K562 (cell line): ENCODE data around the gene ST7. TPM values are rescaled to one million over a fixed set of nuclear protein-coding genes. Genes with fewer than 3 reads are reported as not detected.
"Not testable (repeated sequence)": the region's sequence is repeated elsewhere in the genome, so short reads cannot be mapped to it uniquely, and the experiment has no call there.

Experiments
- ATAC-seq: fragments of 200-7000 bp; cut with Tn5 transposase; 3 replicates; pipeline ENCODE4 v1.9.1; 2020; ENCODE audit warnings: moderate library complexity
- BruUV-seq: library from RNA; stranded (reverse); fragments of 400-500 nt; replicated peaks from 2 replicates; lab custom pipeline; 2021; lab: Mats Ljungman, UMichigan
- CTCF ChIA-PET: fragments of 300-600 bp; formaldehyde crosslinking; extraction: SDS; loops from one replicate; lab custom pipeline; 2021; ENCODE audit warnings: low intra/inter-chr PET ratio; lab: Yijun Ruan, JAX
- POLR2A ChIA-PET: fragments of 300-600, 350-650 bp; sonication (Branson Sonifier 250); formaldehyde crosslinking; extraction: SDS; loops from one replicate; lab custom pipeline; 2021; ENCODE audit warnings: antibody characterized with exemption, inconsistent platforms; lab: Yijun Ruan, JAX
- DNase-seq, 4 experiments: peaks; one replicate each; pipeline versions ENCODE4 v3.0.0 to v3.0.0-alpha.2; 2011 to 2018; ENCODE audit warnings: low spot score in 3 of 4, mixed read lengths in 3 of 4; ENCODE audit errors: extremely low read depth in 1 of 4
- FAIRE-seq: peaks from 2 replicates; lab custom pipeline; 2011; peaks lifted over from hg19 to GRCh38; lab: Jason Lieb, UNC
- H2AFZ ChIP-seq: 2 replicates; pipeline ENCODE4 v1.6.0; 2011; ENCODE audit warnings: low read depth, low read length, control low read depth, inconsistent platforms
- H3K27ac ChIP-seq: fragments of 200-600 bp; 3 replicates; pipeline ENCODE4 v1.8.0; 2011; ENCODE audit warnings: low read depth, mild to moderate bottlenecking, control low read depth, inconsistent platforms, low read length, moderate library complexity, mixed read lengths; ENCODE audit errors: extremely low read depth
- H3K27me3 ChIP-seq, 2 experiments: fragments of 300-600 bp in 1 of 2; 2 replicates in 1 of 2; 3 replicates in 1 of 2; pipeline versions ENCODE4 v1.6.0 to v1.8.0; 2011; ENCODE audit warnings: inconsistent platforms in 2 of 2, low read length in 2 of 2, mild to moderate bottlenecking in 1 of 2, mixed read lengths in 1 of 2, moderate library complexity in 1 of 2; ENCODE audit not compliant: control insufficient read depth in 2 of 2, insufficient read depth in 2 of 2
- H3K36me3 ChIP-seq: fragments of 300-600 bp; 3 replicates; pipeline ENCODE4 v1.8.0; 2011; ENCODE audit warnings: mild to moderate bottlenecking, low read length, inconsistent platforms; ENCODE audit not compliant: control insufficient read depth, insufficient read depth
- H3K4me1 ChIP-seq, 2 experiments: fragments of 200-600 bp in 1 of 2; replicated peaks in 1 of 2; 2 replicates in 1 of 2; 3 replicates in 1 of 2; pipeline versions ENCODE4 v1.5.1 to v1.8.0; 2011; ENCODE audit warnings: inconsistent platforms in 2 of 2, low read length in 2 of 2, mild to moderate bottlenecking in 1 of 2, mixed read lengths in 1 of 2, moderate library complexity in 1 of 2; ENCODE audit not compliant: control insufficient read depth in 2 of 2, insufficient read depth in 2 of 2
- H3K4me2 ChIP-seq: 2 replicates; pipeline ENCODE4 v1.6.1; 2011; ENCODE audit warnings: low read length, control low read depth, inconsistent platforms, mixed read lengths; ENCODE audit not compliant: insufficient read depth
- H3K4me3 ChIP-seq: fragments of 200-600 bp; sonication (generic), shearing (Covaris generic); 2 replicates; pipeline ENCODE4 v1.5.1; 2016; ENCODE audit warnings: control low read depth, inconsistent platforms
- H3K79me2 ChIP-seq: fragments of 200-600 bp; 3 replicates; pipeline ENCODE4 v1.8.0; 2011; ENCODE audit warnings: low read length, inconsistent platforms; ENCODE audit not compliant: control insufficient read depth, insufficient read depth
- H3K9ac ChIP-seq, 2 experiments: 2 replicates each; pipeline versions ENCODE4 v1.6.0 to v1.6.1; 2011; ENCODE audit warnings: low read depth in 2 of 2, low read length in 2 of 2, control low read depth in 1 of 2, inconsistent platforms in 1 of 2, mild to moderate bottlenecking in 1 of 2, mixed read lengths in 1 of 2; ENCODE audit not compliant: insufficient read depth in 1 of 2
- H3K9me1 ChIP-seq: one replicate; pipeline ENCODE4 v1.6.0; 2011; ENCODE audit warnings: inconsistent platforms, mild to moderate bottlenecking, low read length, moderate library complexity; ENCODE audit not compliant: control insufficient read depth, insufficient read depth
- H3K9me3 ChIP-seq: replicated peaks from 2 replicates; pipeline ENCODE4 v1.5.1; 2011; ENCODE audit warnings: low read depth, low read length, inconsistent platforms; ENCODE audit not compliant: control insufficient read depth, insufficient read depth
- H4K20me1 ChIP-seq: replicated peaks from 2 replicates; pipeline ENCODE4 v1.6.1; 2011; ENCODE audit warnings: low read length, inconsistent platforms, mixed read lengths; ENCODE audit not compliant: control insufficient read depth, insufficient read depth
- HLTF ChIP-seq: fragments of 450-650 bp; IDR thresholded peaks from 2 replicates; pipeline ENCODE4 v1.6.1; 2016
- LARP7 ChIP-seq: fragments of 450-650 bp; IDR thresholded peaks from 2 replicates; pipeline ENCODE4 v1.6.1; 2016
- MYBL2 ChIP-seq, 2 experiments: fragments of 450-650 bp in 1 of 2; sonication (generic) in 1 of 2; formaldehyde crosslinking in 1 of 2; IDR thresholded peaks; 2 replicates each; pipeline versions ENCODE4 v1.6.1 to v1.8.1; 2017 to 2022; ENCODE audit warnings: borderline replicate concordance in 1 of 2, inconsistent platforms in 1 of 2, low read depth in 1 of 2, mild to moderate bottlenecking in 1 of 2, missing genetic modification reagents in 1 of 2, moderate library complexity in 1 of 2
- NFXL1 ChIP-seq: fragments of 450-650 bp; formaldehyde crosslinking; IDR thresholded peaks from 2 replicates; pipeline ENCODE4 v1.4.0; 2021; ENCODE audit warnings: mild to moderate bottlenecking
- NR2F6 ChIP-seq: fragments of 450-650 bp; formaldehyde crosslinking; IDR thresholded peaks from 2 replicates; pipeline ENCODE4 v1.4.0; 2020; ENCODE audit warnings: mild to moderate bottlenecking
- RCOR1 ChIP-seq, 2 experiments: IDR thresholded peaks; 2 replicates each; pipeline ENCODE4 v1.6.1; 2012; ENCODE audit warnings: low read depth in 2 of 2, low read length in 2 of 2, borderline replicate concordance in 1 of 2, improper control_type of control experiment in 1 of 2
- SMAD4 ChIP-seq: fragments of 250-450 bp; sonication (Bioruptor Pico); conservative IDR thresholded peaks from 2 replicates; pipeline ENCODE4 v1.8.0; 2021; ENCODE audit warnings: inconsistent platforms, mild to moderate bottlenecking, moderate library complexity
- TRIM28 ChIP-seq: fragments of 450-650 bp; IDR thresholded peaks from 2 replicates; pipeline ENCODE4 v1.6.1; 2017
- ZNF24 ChIP-seq: fragments of 450-650 bp; IDR thresholded peaks from 2 replicates; pipeline ENCODE4 v1.6.1; 2016
- ZNF589 ChIP-seq: fragments of 200-800 bp; sonication (Bioruptor generic); IDR thresholded peaks from 2 replicates; pipeline ENCODE4 v1.6.1; 2016; ENCODE audit warnings: low read depth, missing genetic modification characterization, missing compliant biosample characterization
- ZNF780A ChIP-seq: fragments of 250-450 bp; sonication (Bioruptor Pico); IDR thresholded peaks from 2 replicates; pipeline ENCODE4 v1.5.0; 2021; ENCODE audit warnings: mild to moderate bottlenecking
- ZSCAN32 ChIP-seq: fragments of 450-650 bp; formaldehyde crosslinking; IDR thresholded peaks from 2 replicates; pipeline ENCODE4 v1.4.0; 2020; ENCODE audit warnings: mild to moderate bottlenecking, moderate library complexity
- WGBS: fragments of 100-300 bp; shearing (Covaris generic); methylation state at CpG from one replicate; pipeline ENCODE4 v1.1.6; 2016; ENCODE audit warnings: low coverage, mixed read lengths; ENCODE audit not compliant: insufficient coverage; ENCODE audit errors: missing lambda C conversion rate; 5-methylcytosine and 5-hydroxymethylcytosine counted together
- in situ Hi-C: fragments of 300-500 bp; cut with MboI; formaldehyde crosslinking; loops from 4 replicates; pipeline ENCODE4 v1.15.0; 2018; ENCODE audit warnings: inconsistent platforms, mixed read lengths
- intact Hi-C: fragments of 100-400 bp; cut with micrococcal nuclease; formaldehyde crosslinking; loops from 2 replicates; pipeline ENCODE4 v1.14.2; 2022
- polyA plus RNA-seq, 8 experiments: library from polyadenylated mRNA; depleted of rRNA in 4 of 8; stranded (reverse) in 5 of 8; unstranded in 3 of 8; fragments of >200 nt; fragmentation: Nextera tagmentation in 2 of 8; fragmentation: Illumina TruSeq in 1 of 8; extraction: Ambion mirVana in 2 of 8; extraction: Trizol in 1 of 8; gene quantifications; 2 replicates each; pipeline versions ENCODE4 v1.2.1 to v1.2.3, GENCODE V29; 2011 to 2014; ENCODE audit warnings: inconsistent platforms in 1 of 8, missing spikeins in 1 of 8
- total RNA-seq, 7 experiments: library from RNA; depleted of rRNA in 6 of 7; stranded (reverse); fragments of >200 nt in 6 of 7; fragmentation: Illumina TruSeq in 2 of 7; extraction: Trizol in 2 of 7; gene quantifications; 2 replicates each; pipeline versions ENCODE4 v1.2.1 to v1.2.3, GENCODE V29; 2011 to 2021; ENCODE audit warnings: low replicate concordance in 1 of 7
- TF ChIP-seq, protein P1 (sequence below): fragments of 250-450 bp; sonication (Bioruptor Pico); IDR thresholded peaks from 2 replicates; pipeline ENCODE4 v1.8.0; 2021; ENCODE audit warnings: borderline replicate concordance, mild to moderate bottlenecking, moderate library complexity; ENCODE audit not compliant: poor library complexity, severe bottlenecking

Gene ST7
- total and polyA plus RNA-seq, 9 of the 15 experiments (the other 6 are each of a cell fraction or from before 2014, with no cell fraction given): 23.9 to 56.3 (median 36.9) TPM

DNA sequence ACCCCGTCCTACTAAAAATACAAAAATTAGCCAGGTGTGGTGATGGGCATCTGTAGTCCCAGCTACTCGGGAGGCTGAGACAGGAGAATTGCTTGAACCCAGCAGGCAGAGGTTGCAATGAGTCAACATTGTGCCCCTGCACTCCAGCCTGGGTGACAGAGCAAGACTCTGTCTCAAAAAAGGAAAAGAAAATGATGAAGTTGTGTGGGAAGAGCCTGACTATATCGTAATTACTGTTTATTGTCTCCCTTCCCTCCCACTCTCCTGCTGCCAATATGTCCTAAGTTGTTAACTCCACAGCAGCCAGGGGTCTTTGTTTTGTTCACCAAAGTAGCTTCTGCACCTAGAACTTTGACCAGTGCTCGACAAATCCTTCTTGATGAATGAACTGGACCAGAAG lies 16.5 kb upstream of the ST7 start:
- H3K9ac ChIP-seq, FAIRE-seq, H3K27me3 ChIP-seq, H3K4me1 ChIP-seq, H3K79me2 ChIP-seq, BruUV-seq, DNase-seq, H4K20me1 ChIP-seq, H3K9me1 ChIP-seq, intact Hi-C loops, H3K9me3 ChIP-seq, H3K4me3 ChIP-seq, ATAC-seq, CTCF ChIA-PET, POLR2A ChIA-PET, H3K36me3 ChIP-seq, H3K27ac ChIP-seq, in situ Hi-C loops, H3K4me2 ChIP-seq: not testable (repeated sequence)
- 29% methylated on average over 4 of the region's 4 CpGs for WGBS
- 0 out of 2 replicates have a peak overlapping the region, but pooled peaks have one; percentile 22 for H2AFZ ChIP-seq

DNA sequence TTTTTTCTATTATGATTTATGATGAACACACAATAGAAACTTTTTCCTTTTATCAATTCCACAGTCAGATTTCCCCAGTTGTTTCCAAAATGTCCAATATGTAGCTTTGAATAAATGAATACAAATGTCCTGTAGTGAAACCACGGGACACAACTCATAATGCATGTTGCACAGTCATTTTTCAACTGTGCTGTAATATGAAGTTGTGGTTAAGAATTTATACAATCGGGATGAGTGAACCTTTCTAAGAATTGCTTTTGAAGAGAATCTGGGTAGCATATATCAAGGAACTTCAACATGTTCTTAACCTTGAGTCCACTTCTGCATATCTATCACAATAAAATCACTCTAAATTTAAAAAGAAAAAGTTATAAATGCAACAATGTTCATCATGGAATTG lies 14.6 kb upstream of the ST7 start:
- in situ Hi-C loops (no loop called here), intact Hi-C loops (no loop called here)
- no peaks in the 10 kb centered on the region for H3K9me1 ChIP-seq
- POLR2A ChIA-PET: interaction anchor here (1.1 kb wide), 1 partner anchor 191 kb away, joined by 3 read pairs; no protein-coding TSS in a partner anchor
- H3K36me3 ChIP-seq: no peaks in the 10 kb centered on the region
- H3K9me3 ChIP-seq: no peaks in the 10 kb centered on the region
- no peak overlapping the region for H3K27ac ChIP-seq
- H3K9ac ChIP-seq: no peak overlapping the region
- no TSS peak for BruUV-seq
- FAIRE-seq (no peak), DNase-seq (no peak), ATAC-seq (no peak)
- H3K4me2 ChIP-seq: no peak overlapping the region
- CTCF ChIA-PET: no interaction called here
- no peaks in the 10 kb centered on the region for H3K79me2 ChIP-seq
- no peaks in the 10 kb centered on the region for H3K27me3 ChIP-seq
- H3K4me1 ChIP-seq: no peaks in the 10 kb centered on the region; a peak in 1 of 5 replicates
- H3K4me3 ChIP-seq: no peak overlapping the region
- 24% methylated on average over 2 of the region's 2 CpGs for WGBS
- H4K20me1 ChIP-seq: no peaks in the 10 kb centered on the region
- H2AFZ ChIP-seq: no peak overlapping the region
- TF ChIP-seq SMAD4: no peak
- no peak for TF ChIP-seq HLTF
- TF ChIP-seq ZNF780A: no peak
- TF ChIP-seq, protein P1, sequence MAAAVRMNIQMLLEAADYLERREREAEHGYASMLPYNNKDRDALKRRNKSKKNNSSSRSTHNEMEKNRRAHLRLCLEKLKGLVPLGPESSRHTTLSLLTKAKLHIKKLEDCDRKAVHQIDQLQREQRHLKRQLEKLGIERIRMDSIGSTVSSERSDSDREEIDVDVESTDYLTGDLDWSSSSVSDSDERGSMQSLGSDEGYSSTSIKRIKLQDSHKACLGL (CRISPR knock-in tag): no peak
- no peak for TF ChIP-seq MYBL2 (IDR thresholded peaks at IDR 0.05; ENCODE audit: low read depth)
- TF ChIP-seq MYBL2 (CRISPR knock-in tag; IDR thresholded peaks at IDR 0.05; ENCODE audit: borderline replicate concordance): no peak
- TF ChIP-seq NR2F6: no peak
- no peak for TF ChIP-seq ZNF589
- TF ChIP-seq TRIM28: no peak
- TF ChIP-seq NFXL1 (CRISPR knock-in tag): no peak
- TF ChIP-seq ZNF24: no peak
- TF ChIP-seq LARP7: no peak
- TF ChIP-seq RCOR1 (IDR thresholded peaks at IDR 0.05; ENCODE audit: borderline replicate concordance in 1 of 2, low read depth in 2 of 2, low read length in 2 of 2): no peak
- TF ChIP-seq ZSCAN32: no peak
